ENCODE results near the gene ZSWIM6. TPM values are rescaled to one million over a fixed set of nuclear protein-coding genes. Genes with fewer than 3 reads are reported as not detected.

Gene ZSWIM6
- total and polyA plus RNA-seq, 2 of the 4 experiments (the other 2 are of a cell fraction), result 10.8 to 14.1 TPM

- H2BK5ac ChIP-seq (ENCODE audit: low read depth, low read length, poor library complexity, severe bottlenecking), result no peak overlapping the region
- H2BK20ac ChIP-seq (ENCODE audit: low read depth, low read length), result no peak overlapping the region
- no peak overlapping the region for H2BK120ac ChIP-seq (ENCODE audit: low read depth, low read length)
- H3K14ac ChIP-seq (replicated peaks; ENCODE audit: low read depth, low read length), result no peak overlapping the region
- no peak overlapping the region for H3K9ac ChIP-seq (ENCODE audit: low read depth, low read length)
- peaks cover 22 to 71% of the 10 kb centered on the region in 2 experiments for H3K79me1 ChIP-seq (ENCODE audit: low read depth in 1 of 2, low read length in 2 of 2)
- in situ Hi-C loops (cut with MboI; ENCODE audit: low sequenced_read_pairs) (no loop called here), dilution Hi-C loops (cut with HindIII; ENCODE audit: low sequenced_read_pairs, unreplicated experiment) (no loop called here), intact Hi-C loops (cut with micrococcal nuclease) (no loop called here)
- no peak overlapping the region for H3K18ac ChIP-seq (ENCODE audit: low read depth, low read length)
- no peaks in the 10 kb centered on the region for H3K9me3 ChIP-seq (ENCODE audit: control insufficient read depth, insufficient read depth, low read length)
- H3K27ac ChIP-seq (ENCODE audit: insufficient read depth, low read length), result no peak overlapping the region
- no CpG with 5 or more reads among the region's 1 CpG for WGBS, 2 experiments (ENCODE audit: extremely low coverage in 2 of 2, insufficient read length in 1 of 2)
- H4K5ac ChIP-seq (ENCODE audit: low read depth, low read length), result no peak overlapping the region
- DNase-seq, result no peak
- no TSS peak for BruUV-seq (replicated peaks)
- no peak overlapping the region for H3K56ac ChIP-seq (ENCODE audit: extremely low read depth, insufficient read depth, low read length)
- H2AK5ac ChIP-seq (ENCODE audit: low read depth, low read length), result no peak overlapping the region
- no peak overlapping the region for H3K4ac ChIP-seq (ENCODE audit: low read depth, low read length)
- no peak overlapping the region for H3K23ac ChIP-seq (ENCODE audit: low read depth, low read length)
- H3K9me1 ChIP-seq (ENCODE audit: insufficient read depth, low read length), result peaks cover 12% of the 10 kb centered on the region
- H4K20me1 ChIP-seq (ENCODE audit: insufficient read depth, low read length), result peaks cover 61% of the 10 kb centered on the region
- CTCF ChIA-PET, result interaction anchor here (0.7 kb wide), 1 partner anchor 1508 kb away, joined by 3 read pairs; no protein-coding TSS in a partner anchor
- H2AK9ac ChIP-seq (replicated peaks; ENCODE audit: low read depth, low read length, poor library complexity), result no peak overlapping the region
- POLR2A ChIA-PET (ENCODE audit: unreplicated experiment), result no interaction called here
- H3K4me3 ChIP-seq (ENCODE audit: insufficient read depth, low read depth, low read length), result no peak overlapping the region
- no peak overlapping the region for H2BK15ac ChIP-seq (ENCODE audit: low read depth, low read length)
- no peak for ATAC-seq (ENCODE audit: low read depth)
- no peak overlapping the region for H4K8ac ChIP-seq (ENCODE audit: low read depth in 2 of 2, low read length in 2 of 2)
- no peak overlapping the region for H2AFZ ChIP-seq (replicated peaks; ENCODE audit: low read length, poor library complexity)
- H3K36me3 ChIP-seq (ENCODE audit: control insufficient read depth, insufficient read depth, low read length), result no peaks in the 10 kb centered on the region
- TF ChIP-seq BHLHE40 (IDR thresholded peaks at IDR 0.05; ENCODE audit: low read depth, low read length) (no peak), MXI1 (IDR thresholded peaks at IDR 0.05; ENCODE audit: borderline replicate concordance, low read depth, low read length) (no peak), CHD1 (IDR thresholded peaks at IDR 0.05; ENCODE audit: low read depth, low read length) (no peak), USF2 (IDR thresholded peaks at IDR 0.05; ENCODE audit: low read depth, low read length) (no peak), FOS (IDR thresholded peaks at IDR 0.05; ENCODE audit: low read depth, low read length) (no peak), RFX5 (IDR thresholded peaks at IDR 0.05; ENCODE audit: low read depth, low read length) (no peak), SMC3 (IDR thresholded peaks at IDR 0.05; ENCODE audit: low read depth, low read length) (no peak), POLR2A (IDR thresholded peaks at IDR 0.05; ENCODE audit: low read depth, low read length) (no peak), RAD21 (IDR thresholded peaks at IDR 0.05; ENCODE audit: low read length) (no peak), MAFK (IDR thresholded peaks at IDR 0.05; ENCODE audit: low read depth, low read length) (no peak), MAZ (IDR thresholded peaks at IDR 0.05; ENCODE audit: borderline replicate concordance, low read depth, low read length) (no peak), CEBPB (IDR thresholded peaks at IDR 0.05; ENCODE audit: low read depth, low read length) (no peak), ELK1 (IDR thresholded peaks at IDR 0.05; ENCODE audit: borderline replicate concordance, low read depth, low read length) (no peak), NFE2L2 (IDR thresholded peaks at IDR 0.05; ENCODE audit: low read depth, low read length) (no peak), RCOR1 (IDR thresholded peaks at IDR 0.05; ENCODE audit: insufficient replicate concordance, low read length) (no peak)
- peaks cover 10% of the 10 kb centered on the region for H3K4me1 ChIP-seq (ENCODE audit: control insufficient read depth, insufficient read depth, low read length)
- no peaks in the 10 kb centered on the region for H3K27me3 ChIP-seq (ENCODE audit: control insufficient read depth, insufficient read depth, low read length)
- no peak overlapping the region for H3K4me2 ChIP-seq (ENCODE audit: low read depth, low read length)
- no peak overlapping the region for H4K91ac ChIP-seq (ENCODE audit: insufficient read depth, low read depth, low read length)
Measured at GRCh38 chr5:61425918-61426317, 93.9 kb downstream of the ZSWIM6 start.
